ENCODE data around the gene CTR9. TPM values are rescaled to one million over a fixed set of nuclear protein-coding genes. Genes with fewer than 3 reads are reported as not detected.

The CTR9 gene
- total RNA-seq, 1 donor from 2014 or later, result 39.8 TPM

DNA sequence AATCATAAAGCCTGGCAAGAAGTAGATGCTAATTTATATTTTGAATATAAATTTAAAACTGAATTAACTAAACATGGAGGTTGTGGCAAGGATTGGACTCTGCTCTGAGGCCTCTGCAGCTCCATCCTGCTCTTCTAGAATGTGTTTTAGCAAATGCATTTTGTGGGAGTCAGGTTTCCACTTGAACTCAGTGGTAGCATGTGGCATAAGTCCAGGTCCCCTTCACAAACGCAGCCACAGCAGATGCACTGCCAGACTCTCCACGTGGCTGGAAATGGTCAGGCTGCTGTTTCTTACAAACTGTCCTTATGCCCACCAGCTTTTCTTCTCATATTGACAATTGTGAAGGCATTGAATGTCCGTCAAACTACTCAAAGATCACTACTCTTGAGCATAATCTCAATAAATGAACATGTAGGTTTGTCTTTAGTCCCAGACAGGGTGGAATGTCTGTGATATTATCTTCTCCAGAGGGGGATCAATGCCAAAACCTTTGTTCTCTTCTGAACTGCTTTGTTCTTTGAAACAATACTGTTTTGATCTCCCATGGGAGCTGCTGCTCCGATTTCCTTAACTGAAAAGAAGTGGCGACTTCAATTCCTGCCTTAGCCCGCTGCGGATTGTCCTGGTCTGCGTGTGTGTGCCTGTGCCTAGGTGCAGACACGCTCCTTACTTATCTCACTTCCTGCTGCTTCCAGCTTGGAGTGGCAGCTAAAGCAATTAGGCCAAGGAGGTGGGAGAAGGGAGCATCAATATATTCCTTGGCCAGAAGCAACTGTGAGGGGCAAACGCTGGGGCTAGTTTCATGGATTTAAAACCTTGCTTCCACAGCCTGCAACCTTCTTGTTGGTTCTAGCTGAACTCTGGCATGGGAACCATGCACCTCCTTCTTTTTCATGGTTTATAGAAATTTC lies 33.4 kb downstream of the CTR9 start:
- no peak overlapping the region for H3K4me3 Mint-ChIP-seq
- peaks cover 16% of the 10 kb centered on the region for H3K4me1 Mint-ChIP-seq
- H3K27ac Mint-ChIP-seq (ENCODE audit: unreplicated experiment), result peak overlapping the region; percentile 25
- TF ChIP-seq, protein P1, sequence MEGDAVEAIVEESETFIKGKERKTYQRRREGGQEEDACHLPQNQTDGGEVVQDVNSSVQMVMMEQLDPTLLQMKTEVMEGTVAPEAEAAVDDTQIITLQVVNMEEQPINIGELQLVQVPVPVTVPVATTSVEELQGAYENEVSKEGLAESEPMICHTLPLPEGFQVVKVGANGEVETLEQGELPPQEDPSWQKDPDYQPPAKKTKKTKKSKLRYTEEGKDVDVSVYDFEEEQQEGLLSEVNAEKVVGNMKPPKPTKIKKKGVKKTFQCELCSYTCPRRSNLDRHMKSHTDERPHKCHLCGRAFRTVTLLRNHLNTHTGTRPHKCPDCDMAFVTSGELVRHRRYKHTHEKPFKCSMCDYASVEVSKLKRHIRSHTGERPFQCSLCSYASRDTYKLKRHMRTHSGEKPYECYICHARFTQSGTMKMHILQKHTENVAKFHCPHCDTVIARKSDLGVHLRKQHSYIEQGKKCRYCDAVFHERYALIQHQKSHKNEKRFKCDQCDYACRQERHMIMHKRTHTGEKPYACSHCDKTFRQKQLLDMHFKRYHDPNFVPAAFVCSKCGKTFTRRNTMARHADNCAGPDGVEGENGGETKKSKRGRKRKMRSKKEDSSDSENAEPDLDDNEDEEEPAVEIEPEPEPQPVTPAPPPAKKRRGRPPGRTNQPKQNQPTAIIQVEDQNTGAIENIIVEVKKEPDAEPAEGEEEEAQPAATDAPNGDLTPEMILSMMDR (conservative IDR thresholded peaks at IDR 0.05), result no peak
- no peaks in the 10 kb centered on the region for H3K9me3 Mint-ChIP-seq
- H3K36me3 Mint-ChIP-seq (ENCODE audit: low read depth), result no peaks in the 10 kb centered on the region
- no peaks in the 10 kb centered on the region for H3K27me3 Mint-ChIP-seq (ENCODE audit: low read depth)
- DNase-seq (ENCODE audit: low read depth, low spot score), result no peak

- Mint-ChIP-seq H3K9me3 (no peaks in the 10 kb centered on the region), H3K27me3 (ENCODE audit: low read depth) (no peaks in the 10 kb centered on the region), H3K4me1 (peaks cover 16% of the 10 kb centered on the region), H3K36me3 (ENCODE audit: low read depth) (no peaks in the 10 kb centered on the region), H3K4me3 (no peak overlapping the region), H3K27ac (ENCODE audit: unreplicated experiment) (no peak overlapping the region)
- TF ChIP-seq, protein P1 (conservative IDR thresholded peaks at IDR 0.05), result no peak
- no peak for DNase-seq (ENCODE audit: low read depth, low spot score)
These were observed 34.1 kb downstream of the CTR9 start for GRCh38 chr11:10785146-10785474.

DNA sequence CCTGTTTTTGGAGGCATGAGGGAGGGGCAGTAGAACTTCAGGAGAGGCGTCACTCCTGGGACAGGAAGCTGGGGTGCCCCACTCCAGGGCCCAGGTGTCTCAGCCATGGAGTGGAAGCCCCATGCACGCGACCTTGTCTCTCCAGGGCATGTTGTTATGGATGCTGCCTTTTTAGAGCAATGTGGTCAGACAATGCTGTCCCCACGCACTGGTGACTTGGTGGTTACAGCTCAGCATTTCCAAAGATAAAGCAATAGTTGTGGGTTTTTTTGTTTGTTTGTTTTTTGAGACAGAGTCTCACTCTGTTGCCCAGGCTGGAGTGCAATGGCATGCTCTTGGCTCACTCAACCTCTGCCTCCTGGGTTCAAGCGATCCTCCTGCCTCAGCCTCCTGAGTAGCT lies 35.4 kb downstream of the CTR9 start:
- no peak overlapping the region for H3K27ac Mint-ChIP-seq (ENCODE audit: unreplicated experiment)
- no peak overlapping the region for H3K4me3 Mint-ChIP-seq
- no peaks in the 10 kb centered on the region for H3K27me3 Mint-ChIP-seq (ENCODE audit: low read depth)
- no peaks in the 10 kb centered on the region for H3K36me3 Mint-ChIP-seq (ENCODE audit: low read depth)
- TF ChIP-seq, protein P1 (conservative IDR thresholded peaks at IDR 0.05), result no peak
- DNase-seq (ENCODE audit: low read depth, low spot score), result no peak
- H3K4me1 Mint-ChIP-seq, result peaks cover 16% of the 10 kb centered on the region
- H3K9me3 Mint-ChIP-seq, result no peaks in the 10 kb centered on the region

GRCh38 chr11:10792385-10793068 lies 41.5 kb downstream of the CTR9 start:
- DNase-seq (ENCODE audit: low read depth, low spot score), result peak; percentile 95
- peaks cover 6% of the 10 kb centered on the region for H3K4me1 Mint-ChIP-seq
- H3K4me3 Mint-ChIP-seq, result peak overlapping the region; percentile 8
- peaks cover 4% of the 10 kb centered on the region for H3K27me3 Mint-ChIP-seq (ENCODE audit: low read depth)
- no peaks in the 10 kb centered on the region for H3K9me3 Mint-ChIP-seq
- TF ChIP-seq, protein P1 (conservative IDR thresholded peaks at IDR 0.05), result peak; percentile 95
- peaks cover 10% of the 10 kb centered on the region for H3K36me3 Mint-ChIP-seq (ENCODE audit: low read depth)
- H3K27ac Mint-ChIP-seq (ENCODE audit: unreplicated experiment), result no peak overlapping the region

DNA sequence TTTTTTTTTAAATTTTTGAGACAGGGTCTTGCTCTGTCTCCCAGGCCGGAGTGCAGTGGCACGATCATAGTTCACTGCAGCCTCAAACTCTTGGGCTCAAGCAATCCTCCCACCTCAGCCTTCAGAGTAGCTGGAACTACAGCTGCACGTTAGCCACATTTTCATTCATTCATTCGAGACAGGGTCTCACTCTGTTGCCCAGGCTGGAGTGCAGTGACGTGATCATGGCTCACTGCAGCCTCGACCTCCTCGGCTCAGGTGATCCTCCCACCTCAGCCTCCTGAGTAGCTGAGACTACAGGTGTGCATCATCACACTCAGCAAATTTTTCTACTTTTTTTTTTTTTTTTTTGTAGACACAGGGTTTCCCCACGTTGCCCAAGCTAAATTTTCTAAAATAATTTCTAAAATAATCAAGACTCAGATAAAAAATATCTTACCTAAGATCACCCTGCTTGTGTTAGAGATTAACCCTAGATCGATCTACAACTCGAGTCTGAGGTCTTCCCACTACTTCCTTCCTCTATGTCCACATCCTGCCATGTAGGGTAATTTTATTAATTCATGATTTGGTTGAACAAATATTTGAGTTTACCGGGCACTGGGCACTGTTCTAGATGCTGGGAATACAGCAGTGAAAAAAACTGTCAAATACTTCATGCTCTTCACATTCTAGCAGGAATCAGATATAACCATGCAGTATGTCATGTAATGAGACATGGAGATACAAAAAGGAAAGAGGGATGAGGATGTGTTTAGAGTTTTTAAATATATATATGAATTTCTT lies 42.6 kb downstream of the CTR9 start:
- Mint-ChIP-seq H3K27ac (ENCODE audit: unreplicated experiment) (no peak overlapping the region), H3K9me3 (no peaks in the 10 kb centered on the region), H3K36me3 (ENCODE audit: low read depth) (peaks cover 10% of the 10 kb centered on the region), H3K27me3 (ENCODE audit: low read depth) (peaks cover 4% of the 10 kb centered on the region), H3K4me1 (peaks cover 6% of the 10 kb centered on the region), H3K4me3 (peak overlapping the region; percentile 1)
- DNase-seq (ENCODE audit: low read depth, low spot score), result no peak
- TF ChIP-seq, protein P1 (conservative IDR thresholded peaks at IDR 0.05), result no peak

Measured in neural crest cell (in vitro differentiated cells).